HG02884 (cell line): ENCODE data around the gene WDR83.
"Not testable (repeated sequence)": the region's sequence is repeated elsewhere in the genome, so short reads cannot be mapped to it uniquely, and the experiment has no call there.

Source experiments
- ATAC-seq: cut with Tn5 transposase; IDR thresholded peaks from one replicate; pipeline ENCODE4 v1.9.1; 2021; ENCODE audit warnings: mild to moderate bottlenecking, moderate library complexity; ENCODE audit not compliant: unreplicated experiment

WDR83 gene

DNA sequence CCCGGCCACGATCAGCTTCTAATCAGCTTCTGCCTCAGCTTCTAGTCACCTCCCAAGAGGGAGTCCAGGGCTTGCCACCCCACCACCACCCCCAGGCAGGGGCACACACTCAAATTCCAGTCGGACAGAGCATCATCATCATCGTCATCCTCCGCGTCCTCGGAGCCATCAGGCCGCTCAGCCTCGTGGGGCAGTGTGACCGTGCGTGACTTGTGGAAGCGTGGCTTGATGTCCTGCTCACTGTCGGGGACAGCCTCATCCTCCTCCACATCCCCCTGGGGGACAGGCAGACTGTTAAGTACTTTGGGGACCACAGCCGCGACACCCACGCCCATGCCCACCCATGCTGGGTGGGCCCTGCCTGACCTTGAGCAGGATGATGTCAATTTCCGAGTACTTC is 44.6 kb downstream of the WDR83 start:
- ATAC-seq: no peak

DNA sequence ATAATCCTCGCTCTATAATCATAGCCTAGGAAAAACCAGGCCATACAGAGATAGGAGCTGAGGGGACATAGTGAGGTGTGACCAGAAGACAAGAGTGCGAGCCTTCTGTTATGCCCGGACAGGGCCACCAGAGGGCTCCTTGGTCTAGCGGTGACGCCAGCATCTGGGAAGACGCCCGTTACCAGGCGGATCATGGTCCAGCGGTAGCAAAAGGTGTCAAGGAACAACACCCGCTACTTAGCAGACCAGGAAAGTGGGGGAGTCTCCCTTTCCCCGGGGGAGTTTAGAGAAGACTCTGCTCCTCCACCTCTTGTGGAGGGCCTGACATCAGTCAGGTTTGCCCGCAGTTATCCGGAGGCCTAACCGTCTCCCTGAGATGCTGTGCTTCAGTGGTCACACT is 45.5 kb downstream of the WDR83 start:
- not testable (repeated sequence) for ATAC-seq

DNA sequence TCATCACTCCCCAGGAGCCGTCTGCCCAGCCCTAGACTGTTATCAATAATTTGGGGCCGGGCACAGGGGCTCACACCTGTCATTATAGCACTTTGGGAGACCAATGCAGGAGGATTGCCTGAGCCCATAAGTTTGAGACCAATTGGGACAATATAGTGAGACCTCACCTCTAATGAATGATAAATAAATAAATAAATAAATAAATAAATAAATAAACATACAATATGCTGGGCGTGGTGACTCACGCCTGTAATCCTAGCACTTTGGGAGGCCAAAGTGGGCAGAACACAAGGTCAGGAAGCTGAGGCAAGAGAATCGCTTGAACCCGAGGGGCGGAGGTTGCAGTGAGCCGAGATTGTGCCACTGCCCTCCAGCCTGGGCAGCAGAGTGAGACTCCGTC is 46.7 kb downstream of the WDR83 start:
- ATAC-seq: not testable (repeated sequence)

DNA sequence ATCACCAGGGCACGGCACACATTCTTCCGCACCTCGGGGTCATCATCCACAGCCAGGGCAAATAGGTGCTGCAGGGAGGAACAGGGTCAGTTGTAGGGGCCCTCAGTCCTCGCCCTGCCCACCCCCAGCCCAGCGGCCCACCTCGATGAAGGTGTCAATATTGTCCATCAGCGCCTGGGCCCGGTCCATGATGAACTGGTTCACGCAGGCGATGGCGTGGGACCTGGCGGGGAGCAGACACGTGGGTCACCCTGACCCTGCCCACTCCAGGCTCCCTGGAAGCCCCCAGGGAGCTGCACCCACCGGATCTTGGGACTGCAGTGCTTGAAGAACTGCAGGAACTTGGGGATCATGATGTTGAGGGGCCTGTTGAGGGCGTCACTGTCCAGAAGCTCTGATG is 48.5 kb downstream of the WDR83 start:
- no peak for ATAC-seq

DNA sequence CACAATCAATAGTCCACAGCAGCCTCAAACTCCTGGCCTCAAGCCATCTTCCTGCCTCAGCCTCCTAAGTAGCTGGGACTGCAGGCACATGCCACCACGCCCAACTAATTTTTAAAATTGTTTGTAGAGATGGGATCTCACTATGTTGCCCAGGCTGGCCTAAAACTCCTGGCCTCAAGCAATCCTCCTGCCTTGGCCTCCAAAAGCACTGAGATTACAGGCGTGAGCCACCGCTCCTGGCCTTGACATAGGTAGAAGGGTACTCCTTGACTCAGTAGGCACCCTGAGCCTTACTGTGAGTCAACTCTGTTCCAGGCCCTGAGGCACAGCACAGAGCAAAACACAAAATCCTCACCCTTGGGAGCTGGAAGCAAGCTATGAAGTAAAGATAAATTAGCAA is 49.3 kb downstream of the WDR83 start:
- no peak for ATAC-seq

DNA sequence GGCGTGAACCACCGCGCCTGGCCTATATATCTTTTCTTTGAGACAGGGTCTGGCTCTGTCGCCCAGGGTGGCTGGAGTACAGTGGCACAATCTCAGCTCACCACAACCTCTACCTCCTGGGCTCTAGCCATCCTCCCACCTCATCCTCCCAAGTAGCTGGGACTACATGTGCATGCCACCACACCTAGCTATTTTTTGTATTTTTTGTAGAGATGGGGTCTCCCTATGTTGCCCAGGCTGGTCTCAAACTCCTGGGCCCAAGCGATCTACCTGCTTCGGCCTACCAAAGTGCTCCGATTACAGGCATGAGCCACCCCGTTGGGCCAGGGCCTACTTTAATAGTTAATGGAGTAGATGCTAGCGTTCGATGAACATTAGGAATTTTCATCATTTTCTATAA is 53.7 kb downstream of the WDR83 start:
- no peak for ATAC-seq

DNA sequence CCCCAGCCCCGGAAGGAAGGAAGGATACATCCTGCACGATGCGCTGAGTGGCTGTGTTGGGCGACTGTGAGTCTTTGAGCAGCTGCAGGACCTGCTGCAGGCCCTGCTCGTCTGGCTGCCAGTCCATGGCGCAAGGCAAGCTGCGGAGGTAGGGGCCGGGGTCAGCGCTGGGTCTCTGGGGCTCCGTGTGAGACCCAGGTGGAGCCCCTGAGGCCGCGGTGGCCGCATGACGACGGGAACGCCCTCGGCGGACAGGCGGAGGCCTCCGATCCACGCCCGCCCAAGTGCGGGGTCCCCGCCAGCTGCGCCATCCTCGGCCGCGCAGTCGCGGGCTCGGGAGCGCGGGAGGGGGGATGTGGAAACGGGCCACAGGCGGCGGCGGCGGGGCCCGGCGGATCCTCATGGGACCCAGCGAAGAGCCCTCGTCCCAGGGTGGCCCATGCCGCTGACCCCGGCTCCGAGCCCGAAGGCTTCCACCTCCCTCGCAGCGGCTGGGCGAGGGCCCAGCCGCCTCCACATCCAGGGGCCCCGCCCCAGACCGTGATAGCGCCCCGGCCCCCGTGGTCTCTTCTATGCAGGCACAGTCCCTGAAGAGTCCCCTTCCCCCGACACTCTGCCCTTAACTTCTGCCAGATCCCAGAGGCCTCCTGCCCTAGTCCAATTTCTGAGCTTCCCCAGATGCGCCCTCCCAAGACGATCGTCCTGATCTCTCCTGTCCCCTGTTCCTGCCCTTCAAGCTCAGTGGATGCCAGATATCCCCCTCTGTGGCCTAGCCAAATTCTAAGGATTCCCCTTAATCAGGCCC is 54.4 kb downstream of the WDR83 start:
- no peak for ATAC-seq

DNA sequence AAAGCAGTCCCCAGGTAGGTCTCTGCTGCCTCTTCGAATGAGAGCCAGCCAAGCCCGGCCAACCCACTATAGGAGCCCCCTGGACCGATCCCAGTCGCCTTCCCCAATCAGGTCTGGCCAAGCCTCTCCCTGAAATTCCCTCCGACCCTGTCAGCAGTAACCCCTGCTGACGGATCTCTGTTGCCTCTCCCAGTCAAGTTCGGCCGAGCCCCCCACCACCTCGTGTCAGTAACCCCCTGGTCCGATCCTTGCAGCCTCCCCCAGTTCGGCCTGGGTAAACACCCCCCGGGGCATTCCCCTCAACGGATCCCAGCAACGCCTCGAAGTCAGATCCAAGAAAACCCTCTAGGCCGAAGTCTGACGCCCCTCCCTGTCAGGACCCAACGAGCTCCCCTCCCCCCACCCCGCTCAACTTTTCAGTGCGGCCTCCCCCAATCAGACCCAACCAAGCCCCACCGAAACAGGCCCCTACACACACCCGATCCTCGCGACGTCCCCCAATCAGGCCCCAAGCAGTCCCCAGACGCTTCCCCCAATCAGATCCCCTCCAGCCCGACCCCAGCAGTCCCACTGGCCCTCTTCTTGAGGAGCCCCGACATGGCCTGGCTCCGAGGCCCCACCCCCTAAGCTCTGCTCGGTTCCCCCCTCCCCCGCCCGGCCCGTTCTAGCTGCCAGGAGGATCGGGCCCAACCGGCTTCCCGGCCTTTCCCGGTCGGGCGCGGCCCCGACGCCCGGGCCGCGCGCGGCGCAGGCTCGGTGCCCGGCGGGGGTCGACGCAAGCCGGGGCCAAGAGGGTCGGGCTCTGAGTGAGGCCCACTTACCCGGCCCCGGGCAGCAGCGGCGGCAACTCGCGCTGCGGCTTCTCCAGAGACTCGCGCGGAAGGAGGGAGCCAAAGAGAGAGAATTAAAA is 55.3 kb downstream of the WDR83 start:
- peak; percentile 19 for ATAC-seq

DNA sequence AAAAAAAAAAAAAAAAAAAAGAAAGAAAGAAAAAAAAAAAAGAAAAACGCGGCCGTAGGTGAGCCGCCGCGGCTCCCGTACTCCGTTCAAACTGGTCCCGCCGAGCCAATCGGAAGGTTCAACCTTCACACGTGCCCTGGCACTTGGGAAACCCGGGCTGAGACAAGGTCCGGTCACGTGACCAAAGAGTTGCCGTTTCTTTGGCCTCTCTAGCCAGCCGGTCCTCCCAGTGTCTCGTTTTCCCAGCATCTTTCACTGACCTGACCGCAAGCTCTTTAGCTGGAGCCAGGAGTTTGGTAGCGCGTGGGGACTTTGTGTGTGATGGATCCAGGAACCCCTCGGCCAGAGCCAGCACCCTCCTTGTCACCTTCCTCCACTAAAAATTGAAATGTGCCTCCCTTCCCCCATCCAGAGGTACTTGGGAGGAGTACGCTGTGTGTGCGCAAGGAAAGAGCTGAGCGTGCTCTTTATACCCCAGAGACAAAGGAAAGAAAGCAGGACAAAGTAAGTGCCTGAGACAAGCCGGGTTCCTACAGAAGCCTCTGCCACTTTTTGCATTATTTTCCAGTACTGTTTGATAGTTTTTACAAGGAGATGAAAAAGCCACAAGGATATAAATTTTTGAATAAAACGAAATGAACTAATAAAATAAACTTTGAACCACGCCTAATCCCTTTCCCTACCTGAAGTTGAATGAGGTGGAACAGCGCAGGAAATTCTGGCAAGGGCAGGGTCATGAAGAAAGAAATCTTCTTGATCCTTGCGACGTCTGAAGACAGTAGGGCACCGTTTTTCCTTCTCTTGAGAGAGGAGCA is 56.2 kb downstream of the WDR83 start:
- peak; percentile 72 for ATAC-seq

DNA sequence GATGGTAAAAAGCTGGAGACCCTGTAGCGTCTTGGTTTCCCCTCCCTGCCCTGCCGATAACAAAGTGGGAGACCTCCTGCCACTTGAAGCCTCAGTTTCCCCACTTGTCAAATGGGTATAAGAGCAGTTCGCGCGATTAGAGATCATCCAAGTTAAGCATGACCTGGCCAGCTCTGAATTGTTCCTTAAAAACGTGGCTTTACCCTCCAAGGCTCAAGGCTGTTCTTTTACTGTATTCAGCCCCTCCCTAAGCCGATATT is 56.7 kb downstream of the WDR83 start:
- ATAC-seq: no peak

DNA sequence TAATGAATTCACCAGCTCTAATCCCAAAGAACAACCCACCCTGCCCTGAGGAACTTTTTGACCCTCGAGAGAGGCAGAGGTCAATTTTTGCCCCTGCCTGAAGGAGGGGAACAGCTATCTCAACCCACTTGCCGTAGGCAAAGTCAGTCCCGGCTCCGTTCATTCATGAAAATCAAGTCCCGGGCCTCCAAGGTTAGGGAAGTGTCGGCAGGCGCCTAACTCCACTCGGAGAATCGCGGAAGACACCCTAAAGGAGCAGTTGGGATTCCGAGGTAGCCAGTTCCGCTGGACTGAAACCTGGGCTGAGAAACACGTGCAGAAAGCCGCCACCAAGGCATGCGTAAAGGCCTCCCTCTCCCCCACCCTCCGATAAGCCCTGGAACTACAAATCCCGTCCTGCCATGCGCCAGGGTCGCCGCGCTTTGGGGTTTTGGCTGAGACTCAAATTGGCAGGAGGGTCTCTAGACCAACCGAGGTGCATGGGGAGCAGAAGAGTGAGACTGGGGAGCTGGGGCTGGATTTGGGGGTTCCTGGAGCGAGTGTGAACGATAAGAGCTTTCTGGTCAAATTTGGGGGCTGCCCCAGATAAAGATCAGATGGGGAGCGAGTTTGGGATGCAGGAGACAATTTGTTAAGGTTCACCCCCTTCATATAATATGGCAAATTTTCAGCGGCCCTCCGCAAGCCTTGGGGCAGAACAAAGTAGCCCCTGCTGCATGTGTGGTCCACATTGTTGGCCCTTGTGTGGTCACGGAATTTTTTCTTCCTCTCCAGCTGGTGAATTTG is 57.2 kb downstream of the WDR83 start, which contains the start of gene TNPO2:
TSS of gene TNPO2 (minus strand) at position 292 of the 786 bp plus-strand sequence. CDS start 2,955 bp downstream, outside the sequence.
- no peak for ATAC-seq
